ACC112 (cell line): ENCODE data around the gene ADRA1B.

Experiments
- H2AFZ ChIP-seq: fragments of 200-600 bp; sonication (generic); one replicate; pipeline ENCODE4 v1.6.0; 2017; ENCODE audit warnings: antibody characterized with exemption, low read length; ENCODE audit not compliant: unreplicated experiment
- H3K27ac ChIP-seq: fragments of 200-600 bp; sonication (generic); 2 replicates; pipeline ENCODE4 v1.5.1; 2014; ENCODE audit warnings: low read depth, mild to moderate bottlenecking, antibody characterized with exemption, low read length, moderate library complexity
- H3K27me3 ChIP-seq: fragments of 200-600 bp; sonication (generic); 2 replicates; pipeline ENCODE4 v1.6.1; 2014; ENCODE audit warnings: mild to moderate bottlenecking, antibody characterized with exemption, low read length, moderate library complexity, mixed read lengths; ENCODE audit not compliant: insufficient read depth
- H3K36me3 ChIP-seq: fragments of 200-600 bp; sonication (generic); 2 replicates; pipeline ENCODE4 v1.6.1; 2016; ENCODE audit warnings: mild to moderate bottlenecking, antibody characterized with exemption, low read length, moderate library complexity, mixed read lengths; ENCODE audit not compliant: insufficient read depth
- H3K4me1 ChIP-seq: fragments of 200-600 bp; sonication (generic); one replicate; pipeline ENCODE4 v1.6.1; 2016; ENCODE audit warnings: low read length, mixed read lengths; ENCODE audit not compliant: insufficient read depth, unreplicated experiment, control insufficient read depth
- H3K4me3 ChIP-seq: fragments of 200-600 bp; sonication (generic); 2 replicates; pipeline ENCODE4 v1.5.1; 2014; ENCODE audit warnings: mild to moderate bottlenecking, low read depth, low read length
- H3K79me2 ChIP-seq: fragments of 200-600 bp; sonication (generic); one replicate; pipeline ENCODE4 v1.6.0; 2016; ENCODE audit warnings: low read length; ENCODE audit not compliant: control insufficient read depth, unreplicated experiment, insufficient read depth

Gene ADRA1B

GRCh38 chr5:159886296-159886695 is 30.0 kb upstream of the ADRA1B start:
- Histone ChIP-seq H3K4me1 (peaks cover 27% of the 10 kb centered on the region), H2AFZ (no peak overlapping the region), H3K27ac (no peak overlapping the region), H3K36me3 (no peaks in the 10 kb centered on the region), H3K27me3 (no peaks in the 10 kb centered on the region), H3K4me3 (no peak overlapping the region), H3K79me2 (no peaks in the 10 kb centered on the region)

- Histone ChIP-seq H3K27ac (no peak overlapping the region), H2AFZ (no peak overlapping the region), H3K27me3 (no peaks in the 10 kb centered on the region), H3K79me2 (no peaks in the 10 kb centered on the region), H3K36me3 (no peaks in the 10 kb centered on the region), H3K4me1 (peaks cover 27% of the 10 kb centered on the region), H3K4me3 (no peak overlapping the region)
Measured at GRCh38 chr5:159887050-159887449, 29.2 kb upstream of the ADRA1B start.

- no peak overlapping the region for H3K4me3 ChIP-seq
- no peaks in the 10 kb centered on the region for H3K36me3 ChIP-seq
- H3K79me2 ChIP-seq = no peaks in the 10 kb centered on the region
- no peak overlapping the region for H3K27ac ChIP-seq
- no peak overlapping the region for H2AFZ ChIP-seq
- no peaks in the 10 kb centered on the region for H3K27me3 ChIP-seq
- H3K4me1 ChIP-seq = peaks cover 15% of the 10 kb centered on the region
Measured at GRCh38 chr5:159888860-159889259, 27.4 kb upstream of the ADRA1B start.

GRCh38 chr5:159890141-159890540 is 26.1 kb upstream of the ADRA1B start:
- Histone ChIP-seq H3K4me3 (no peak overlapping the region), H3K27ac (no peak overlapping the region), H3K79me2 (no peaks in the 10 kb centered on the region), H3K36me3 (no peaks in the 10 kb centered on the region), H2AFZ (no peak overlapping the region), H3K27me3 (no peaks in the 10 kb centered on the region), H3K4me1 (peaks cover 4% of the 10 kb centered on the region)

GRCh38 chr5:159891371-159891770 is 24.9 kb upstream of the ADRA1B start:
- Histone ChIP-seq H3K36me3 (no peaks in the 10 kb centered on the region), H3K4me3 (no peak overlapping the region), H3K27ac (no peak overlapping the region), H2AFZ (no peak overlapping the region), H3K79me2 (no peaks in the 10 kb centered on the region), H3K4me1 (no peaks in the 10 kb centered on the region), H3K27me3 (no peaks in the 10 kb centered on the region)

- H3K4me3 ChIP-seq = no peak overlapping the region
- no peaks in the 10 kb centered on the region for H3K36me3 ChIP-seq
- no peak overlapping the region for H2AFZ ChIP-seq
- H3K4me1 ChIP-seq = no peaks in the 10 kb centered on the region
- H3K79me2 ChIP-seq = no peaks in the 10 kb centered on the region
- H3K27me3 ChIP-seq = no peaks in the 10 kb centered on the region
- no peak overlapping the region for H3K27ac ChIP-seq
Measured at GRCh38 chr5:159893040-159893695, 23.1 kb upstream of the ADRA1B start.

- H3K4me3 ChIP-seq = no peak overlapping the region
- H3K36me3 ChIP-seq = no peaks in the 10 kb centered on the region
- no peak overlapping the region for H3K27ac ChIP-seq
- H3K79me2 ChIP-seq = no peaks in the 10 kb centered on the region
- H3K4me1 ChIP-seq = peaks cover under 1% of the 10 kb centered on the region
- H3K27me3 ChIP-seq = no peaks in the 10 kb centered on the region
- H2AFZ ChIP-seq = no peak overlapping the region
Measured at GRCh38 chr5:159894149-159894720, 22.0 kb upstream of the ADRA1B start.

- H2AFZ ChIP-seq = no peak overlapping the region
Measured at GRCh38 chr5:159897786-159898393, 18.4 kb upstream of the ADRA1B start.

GRCh38 chr5:159899067-159900049 is 16.9 kb upstream of the ADRA1B start:
- H3K4me1 ChIP-seq = peaks cover 32% of the 10 kb centered on the region
- no peak overlapping the region for H3K27ac ChIP-seq
- H3K27me3 ChIP-seq = no peaks in the 10 kb centered on the region
- H3K79me2 ChIP-seq = no peaks in the 10 kb centered on the region
- H3K36me3 ChIP-seq = no peaks in the 10 kb centered on the region
- H3K4me3 ChIP-seq = no peak overlapping the region
- no peak overlapping the region for H2AFZ ChIP-seq

More at GRCh38 chr5:159897786-159898393, 18.4 kb upstream of the ADRA1B start:
- no peaks in the 10 kb centered on the region for H3K79me2 ChIP-seq
- H3K4me3 ChIP-seq = no peak overlapping the region
- H3K4me1 ChIP-seq = peaks cover 24% of the 10 kb centered on the region
- no peak overlapping the region for H3K27ac ChIP-seq
- H3K36me3 ChIP-seq = no peaks in the 10 kb centered on the region
- no peaks in the 10 kb centered on the region for H3K27me3 ChIP-seq

GRCh38 chr5:159901308-159901707 is 15.0 kb upstream of the ADRA1B start:
- Histone ChIP-seq H3K36me3 (no peaks in the 10 kb centered on the region), H3K79me2 (no peaks in the 10 kb centered on the region), H3K27me3 (no peaks in the 10 kb centered on the region), H3K4me1 (peaks cover 52% of the 10 kb centered on the region), H2AFZ (no peak overlapping the region), H3K27ac (no peak overlapping the region), H3K4me3 (no peak overlapping the region)
